IMR-90 (cell line): ENCODE measurements around the gene ZNF283. TPM values are rescaled to one million over a fixed set of nuclear protein-coding genes. Genes with fewer than 3 reads are reported as not detected.

ENCODE experiments used
- ATAC-seq: fragments of 200-7000 bp; cut with Tn5 transposase; 2 replicates; pipeline ENCODE4 v1.9.1; 2020; ENCODE audit warnings: low read depth, mild to moderate bottlenecking, moderate library complexity
- BruUV-seq: library from RNA; stranded (reverse); fragments of 400-500 nt; replicated peaks from 2 replicates; lab custom pipeline; 2021; lab: Mats Ljungman, UMichigan
- CTCF ChIA-PET: fragments of 300-600 bp; formaldehyde crosslinking; extraction: SDS; loops from one replicate; lab custom pipeline; 2021; ENCODE audit warnings: antibody characterized with exemption; lab: Yijun Ruan, JAX
- POLR2A ChIA-PET: fragments of 300-600 bp; sonication (Branson Sonifier 250); formaldehyde crosslinking; loops from one replicate; lab custom pipeline; 2022; ENCODE audit warnings: antibody characterized with exemption; ENCODE audit not compliant: unreplicated experiment; lab: Charles Lee
- DNase-seq: peaks from one replicate; pipeline ENCODE4 v3.0.0; 2013
- H2AFZ ChIP-seq: replicated peaks from 2 replicates; pipeline ENCODE3; 2013; ENCODE audit warnings: low read length, mild to moderate bottlenecking; ENCODE audit not compliant: poor library complexity
- H2AK5ac ChIP-seq: 2 replicates; pipeline ENCODE4 v1.6.1; 2013; ENCODE audit warnings: low read depth, low read length, inconsistent platforms
- H2AK9ac ChIP-seq: replicated peaks from 2 replicates; pipeline ENCODE3; 2013; ENCODE audit warnings: mild to moderate bottlenecking, low read depth, low read length, moderate library complexity; ENCODE audit not compliant: poor library complexity
- H2BK120ac ChIP-seq: 2 replicates; pipeline ENCODE4 v1.6.1; 2013; ENCODE audit warnings: low read depth, low read length, inconsistent platforms
- H2BK15ac ChIP-seq: 3 replicates; pipeline ENCODE4 v1.6.1; 2013; ENCODE audit warnings: low read depth, low read length, inconsistent platforms
- H2BK20ac ChIP-seq: 2 replicates; pipeline ENCODE4 v1.6.1; 2013; ENCODE audit warnings: low read depth, mild to moderate bottlenecking, inconsistent platforms, low read length, moderate library complexity
- H2BK5ac ChIP-seq: 2 replicates; pipeline ENCODE4 v1.6.1; 2013; ENCODE audit warnings: mild to moderate bottlenecking, low read depth, low read length, inconsistent platforms; ENCODE audit not compliant: poor library complexity, severe bottlenecking
- H3K14ac ChIP-seq: replicated peaks from 2 replicates; pipeline ENCODE4 v1.6.1; 2013; ENCODE audit warnings: low read depth, low read length, inconsistent platforms
- H3K18ac ChIP-seq: 2 replicates; pipeline ENCODE4 v1.6.1; 2013; ENCODE audit warnings: low read depth, low read length, control low read depth
- H3K23ac ChIP-seq: 2 replicates; pipeline ENCODE4 v1.6.1; 2013; ENCODE audit warnings: low read depth, low read length, inconsistent platforms
- H3K27ac ChIP-seq: 2 replicates; pipeline ENCODE4 v1.5.1; 2013; ENCODE audit warnings: mild to moderate bottlenecking, control low read depth, low read length; ENCODE audit not compliant: insufficient read depth
- H3K27me3 ChIP-seq: 2 replicates; pipeline ENCODE4 v1.6.1; 2013; ENCODE audit warnings: low read length; ENCODE audit not compliant: control insufficient read depth, insufficient read depth
- H3K36me3 ChIP-seq: 2 replicates; pipeline ENCODE4 v1.6.1; 2013; ENCODE audit warnings: low read length, mixed read lengths; ENCODE audit not compliant: control insufficient read depth, insufficient read depth
- H3K4ac ChIP-seq: 2 replicates; pipeline ENCODE4 v1.6.1; 2013; ENCODE audit warnings: low read depth, low read length, inconsistent platforms
- H3K4me1 ChIP-seq: 2 replicates; pipeline ENCODE4 v1.6.1; 2013; ENCODE audit warnings: low read length, mixed read lengths; ENCODE audit not compliant: control insufficient read depth, insufficient read depth
- H3K4me2 ChIP-seq: 2 replicates; pipeline ENCODE4 v1.6.1; 2013; ENCODE audit warnings: low read depth, mild to moderate bottlenecking, control low read depth, low read length, moderate library complexity
- H3K4me3 ChIP-seq: 2 replicates; pipeline ENCODE4 v1.5.1; 2013; ENCODE audit warnings: low read depth, mild to moderate bottlenecking, control low read depth, low read length, moderate library complexity; ENCODE audit not compliant: insufficient read depth
- H3K56ac ChIP-seq: 2 replicates; pipeline ENCODE4 v1.6.1; 2013; ENCODE audit warnings: low read length, inconsistent platforms; ENCODE audit not compliant: insufficient read depth; ENCODE audit errors: extremely low read depth
- H3K79me1 ChIP-seq, 2 experiments: 2 replicates each; pipeline ENCODE4 v1.6.1; 2013; ENCODE audit warnings: low read length in 2 of 2, inconsistent platforms in 1 of 2, low read depth in 1 of 2
- H3K9ac ChIP-seq: 2 replicates; pipeline ENCODE4 v1.6.1; 2013; ENCODE audit warnings: low read depth, low read length, control low read depth
- H3K9me1 ChIP-seq: 2 replicates; pipeline ENCODE4 v1.6.1; 2013; ENCODE audit warnings: low read length, inconsistent platforms; ENCODE audit not compliant: insufficient read depth
- H3K9me3 ChIP-seq: 2 replicates; pipeline ENCODE4 v1.6.1; 2013; ENCODE audit warnings: low read length; ENCODE audit not compliant: control insufficient read depth, insufficient read depth
- H4K20me1 ChIP-seq: 2 replicates; pipeline ENCODE4 v1.6.1; 2013; ENCODE audit warnings: low read length, inconsistent platforms; ENCODE audit not compliant: insufficient read depth
- H4K5ac ChIP-seq: 2 replicates; pipeline ENCODE4 v1.6.1; 2013; ENCODE audit warnings: mild to moderate bottlenecking, low read depth, low read length, control low read depth
- H4K8ac ChIP-seq, 2 experiments: 2 replicates each; pipeline ENCODE4 v1.6.1; 2013; ENCODE audit warnings: low read depth in 2 of 2, low read length in 2 of 2, control low read depth in 1 of 2, inconsistent platforms in 1 of 2
- H4K91ac ChIP-seq: 2 replicates; pipeline ENCODE4 v1.6.1; 2013; ENCODE audit warnings: low read depth, low read length, inconsistent platforms; ENCODE audit not compliant: insufficient read depth
- CEBPB ChIP-seq: IDR thresholded peaks from 2 replicates; pipeline ENCODE4 v1.6.1; 2012; ENCODE audit warnings: low read depth, low read length, improper control_type of control experiment
- MAFK ChIP-seq: IDR thresholded peaks from 2 replicates; pipeline ENCODE4 v1.6.1; 2012; ENCODE audit warnings: low read depth, low read length, improper control_type of control experiment
- NFE2L2 ChIP-seq: fragments of 150-350 bp; IDR thresholded peaks from 2 replicates; pipeline ENCODE4 v1.6.1; 2016; ENCODE audit warnings: low read depth, mild to moderate bottlenecking, low read length
- RAD21 ChIP-seq: IDR thresholded peaks from 2 replicates; pipeline ENCODE4 v1.6.1; 2012; ENCODE audit warnings: low read length, improper control_type of control experiment
- whole genome bisulfite sequencing, 2 experiments: methylation state at CpG; one replicate each; pipeline versions ENCODE4 v1.1.5 to v1.1.7; 2013; ENCODE audit warnings: missing lambda C conversion rate in 2 of 2; ENCODE audit not compliant: insufficient read length in 1 of 2; ENCODE audit errors: extremely low coverage in 2 of 2; 5-methylcytosine and 5-hydroxymethylcytosine counted together
- dilution Hi-C: fragments of 300-500 bp; cut with HindIII; formaldehyde crosslinking; loops from one replicate; pipeline ENCODE4 v1.14.3; 2018; ENCODE audit warnings: low sequenced_read_pairs; ENCODE audit not compliant: unreplicated experiment
- in situ Hi-C: fragments of 300-500 bp; cut with MboI; formaldehyde crosslinking; loops from 3 replicates; pipeline ENCODE4 v1.14.3; 2019; ENCODE audit warnings: low sequenced_read_pairs, inconsistent platforms, mixed read lengths
- intact Hi-C: fragments of 100-400 bp; cut with micrococcal nuclease; formaldehyde crosslinking; loops from 2 replicates; pipeline ENCODE4 v1.10.0; 2022
- polyA plus RNA-seq, 3 experiments: library from polyadenylated mRNA; depleted of rRNA; stranded (reverse); fragments of >200 nt; gene quantifications; 2 replicates each; pipeline ENCODE4 v1.2.3, GENCODE V29; 2012; ENCODE audit warnings: low replicate concordance in 1 of 3
- total RNA-seq: library from RNA; depleted of rRNA; stranded (reverse); fragments of >200 nt; gene quantifications from 2 replicates; pipeline ENCODE4 v1.2.3, GENCODE V29; 2012

ZNF283 gene
- total and polyA plus RNA-seq, 2 of the 4 experiments (the other 2 are of a cell fraction): 2.1 to 5.0 TPM

- TSS peak; percentile 76 for BruUV-seq
- in situ Hi-C loops (loop anchor here (25.0 kb wide), 1 partner anchor 615 kb away; no protein-coding TSS in a partner anchor), dilution Hi-C loops (no loop called here)
Measured at GRCh38 chr19:43872547-43873336, 45.6 kb downstream of the ZNF283 start.

More at GRCh38 chr19:43872547-43873336, 45.6 kb downstream of the ZNF283 start:
- Histone ChIP-seq H3K9me1 (no peaks in the 10 kb centered on the region), H2BK20ac (no peak overlapping the region), H3K4ac (no peak overlapping the region), H3K36me3 (no peaks in the 10 kb centered on the region), H4K8ac (no peak overlapping the region), H2BK15ac (no peak overlapping the region), H4K91ac (no peak overlapping the region), H3K56ac (no peak overlapping the region), H3K79me1 (no peaks in the 10 kb centered on the region), H4K20me1 (no peaks in the 10 kb centered on the region), H3K18ac (no peak overlapping the region), H4K5ac (no peak overlapping the region), H3K4me2 (no peak overlapping the region), H2BK120ac (no peak overlapping the region), H3K14ac (no peak overlapping the region), H3K4me1 (no peaks in the 10 kb centered on the region), H3K9ac (no peak overlapping the region), H3K4me3 (no peak overlapping the region), H3K23ac (no peak overlapping the region), H3K9me3 (peaks cover 39% of the 10 kb centered on the region), H2AFZ (no peak overlapping the region), H2AK5ac (no peak overlapping the region), H3K27ac (no peak overlapping the region), H3K27me3 (no peaks in the 10 kb centered on the region), H2BK5ac (no peak overlapping the region), H2AK9ac (no peak overlapping the region)
- TF ChIP-seq NFE2L2: no peak
- no peak for TF ChIP-seq RAD21
- TF ChIP-seq MAFK: no peak
- TF ChIP-seq CEBPB: no peak
- ChIA-PET POLR2A (no interaction called here), CTCF (no interaction called here)
- no peak for ATAC-seq
- WGBS, 2 experiments: no CpG with 5 or more reads among the region's 5 CpGs
- intact Hi-C loops: no loop called here
- DNase-seq: no peak
